Caco-2 (cell line): ENCODE results near the gene ALDOB. TPM values are rescaled to one million over a fixed set of nuclear protein-coding genes. Genes with fewer than 3 reads are reported as not detected.

Source experiments
- BruUV-seq: library from RNA; stranded (reverse); fragments of 400-500 nt; replicated peaks from 2 replicates; lab custom pipeline; 2021; lab: Mats Ljungman, UMichigan
- CTCF ChIA-PET: fragments of 300-600 bp; sonication (Branson Sonifier 250); formaldehyde crosslinking; loops from one replicate; lab custom pipeline; 2022; ENCODE audit warnings: antibody characterized with exemption; lab: Charles Lee
- POLR2A ChIA-PET: fragments of 300-600 bp; sonication (Branson Sonifier 250); formaldehyde crosslinking; loops from one replicate; lab custom pipeline; 2022; ENCODE audit warnings: antibody characterized with exemption; lab: Charles Lee
- DNase-seq, 2 experiments: peaks; one replicate each; pipeline versions ENCODE4 v3.0.0 to v3.0.0-alpha.2; 2020 to 2022
- H3K27me3 ChIP-seq: replicated peaks from 2 replicates; pipeline ENCODE4 v1.6.0; 2011; ENCODE audit warnings: low read length; ENCODE audit not compliant: control insufficient read depth, insufficient read depth
- H3K36me3 ChIP-seq: 2 replicates; pipeline ENCODE4 v1.5.1; 2011; ENCODE audit warnings: low read length; ENCODE audit not compliant: control insufficient read depth, insufficient read depth
- H3K4me1 ChIP-seq: fragments of 250-450 bp; sonication (Bioruptor Pico); 2 replicates; pipeline ENCODE4 v1.5.1; 2020; ENCODE audit warnings: mild to moderate bottlenecking
- H3K4me3 ChIP-seq: 2 replicates; pipeline ENCODE4 v1.5.1; 2011; ENCODE audit warnings: low read depth, mild to moderate bottlenecking, control low read depth, low read length
- H3K9me3 ChIP-seq: fragments of 250-450 bp; sonication (Bioruptor Pico); 2 replicates; pipeline ENCODE4 v1.5.1; 2020; ENCODE audit warnings: mild to moderate bottlenecking, moderate library complexity
- H3K27ac Mint-ChIP-seq: one replicate; pipeline ENCODE4 v1.8.0; 2022; ENCODE audit warnings: mixed read lengths; ENCODE audit not compliant: unreplicated experiment
- H3K27me3 Mint-ChIP-seq: one replicate; pipeline ENCODE4 v1.8.0; 2022; ENCODE audit warnings: mixed read lengths; ENCODE audit not compliant: insufficient read depth, unreplicated experiment
- H3K36me3 Mint-ChIP-seq: one replicate; pipeline ENCODE4 v1.8.0; 2022; ENCODE audit warnings: mild to moderate bottlenecking, mixed read lengths; ENCODE audit not compliant: insufficient read depth, unreplicated experiment
- H3K4me1 Mint-ChIP-seq: one replicate; pipeline ENCODE4 v1.8.0; 2022; ENCODE audit warnings: low read depth, mixed read lengths; ENCODE audit not compliant: unreplicated experiment
- H3K4me3 Mint-ChIP-seq: one replicate; pipeline ENCODE4 v1.8.0; 2022; ENCODE audit warnings: mild to moderate bottlenecking, moderate library complexity, mixed read lengths; ENCODE audit not compliant: unreplicated experiment
- H3K9me3 Mint-ChIP-seq: one replicate; pipeline ENCODE4 v1.8.0; 2022; ENCODE audit warnings: mixed read lengths; ENCODE audit not compliant: unreplicated experiment
- CTCF ChIP-seq, 2 experiments: fragments of 200-600 bp in 1 of 2; IDR thresholded peaks; 1 replicate in 1 of 2; 2 replicates in 1 of 2; pipeline versions ENCODE4 v1.5.1 to v1.8.0; 2011 to 2022; ENCODE audit warnings: antibody characterized with exemption in 1 of 2, control low read depth in 1 of 2, inconsistent platforms in 1 of 2, low read depth in 1 of 2, low read length in 1 of 2, mild to moderate bottlenecking in 1 of 2, moderate library complexity in 1 of 2; ENCODE audit not compliant: insufficient read depth in 1 of 2, severe bottlenecking in 1 of 2, unreplicated experiment in 1 of 2
- intact Hi-C: fragments of 100-400 bp; cut with micrococcal nuclease; formaldehyde crosslinking; loops from one replicate; pipeline ENCODE4 v1.10.0; 2022; ENCODE audit not compliant: unreplicated experiment
- total RNA-seq: library from RNA; stranded (reverse); gene quantifications from 2 replicates; pipeline ENCODE4 v1.2.3, GENCODE V29; 2022

Gene ALDOB
- total RNA-seq, 1 experiment from 2014 or later = 0.18 TPM

- ChIA-PET POLR2A (no interaction called here), CTCF (interaction anchor here (0.9 to 1.6 kb wide), 2 partner anchors 9 to 18 kb away, joined by 3 to 8 read pairs; no protein-coding TSS in a partner anchor)
These were observed 32.1 kb upstream of the ALDOB start for GRCh38 chr9:101467690-101468089.

GRCh38 chr9:101466863-101467262 lies 31.3 kb upstream of the ALDOB start:
- Histone ChIP-seq H3K9me3 (no peaks in the 10 kb centered on the region), H3K4me3 (no peak overlapping the region), H3K4me1 (no peaks in the 10 kb centered on the region), H3K36me3 (no peaks in the 10 kb centered on the region), H3K27me3 (no peaks in the 10 kb centered on the region; the same call in 1 of the 2 replicates)
- no peak for DNase-seq
- Mint-ChIP-seq H3K9me3 (no peaks in the 10 kb centered on the region), H3K4me3 (no peak overlapping the region), H3K27ac (no peak overlapping the region), H3K36me3 (no peaks in the 10 kb centered on the region), H3K4me1 (peaks cover 7% of the 10 kb centered on the region), H3K27me3 (peaks cover under 1% of the 10 kb centered on the region)
- CTCF ChIA-PET = interaction anchor here (0.9 to 1.6 kb wide), 2 partner anchors 8 to 18 kb away, joined by 3 to 8 read pairs; no protein-coding TSS in a partner anchor
- no TSS peak for BruUV-seq
- no peak for TF ChIP-seq CTCF (IDR thresholded peaks at IDR 0.05; ENCODE audit: insufficient read depth in 1 of 2, low read depth in 1 of 2, low read length in 1 of 2, severe bottlenecking in 1 of 2, unreplicated experiment in 1 of 2)
- POLR2A ChIA-PET = no interaction called here
- intact Hi-C loops = no loop called here

More at GRCh38 chr9:101467690-101468089, 32.1 kb upstream of the ALDOB start:
- Histone ChIP-seq H3K36me3 (no peaks in the 10 kb centered on the region), H3K4me3 (no peak overlapping the region), H3K9me3 (no peaks in the 10 kb centered on the region), H3K27me3 (no peaks in the 10 kb centered on the region; the same call in 1 of the 2 replicates), H3K4me1 (no peaks in the 10 kb centered on the region)
- no peak for DNase-seq
- Mint-ChIP-seq H3K27ac (no peak overlapping the region), H3K36me3 (no peaks in the 10 kb centered on the region), H3K4me3 (no peak overlapping the region), H3K27me3 (peaks cover 6% of the 10 kb centered on the region), H3K4me1 (peaks cover 7% of the 10 kb centered on the region), H3K9me3 (no peaks in the 10 kb centered on the region)
- intact Hi-C loops = no loop called here
- BruUV-seq = no TSS peak
- TF ChIP-seq CTCF (IDR thresholded peaks at IDR 0.05; ENCODE audit: insufficient read depth in 1 of 2, low read depth in 1 of 2, low read length in 1 of 2, severe bottlenecking in 1 of 2, unreplicated experiment in 1 of 2) = no peak

GRCh38 chr9:101465326-101465915 lies 29.8 kb upstream of the ALDOB start:
- Mint-ChIP-seq H3K36me3 (no peaks in the 10 kb centered on the region), H3K4me3 (no peak overlapping the region), H3K4me1 (peaks cover 13% of the 10 kb centered on the region), H3K27me3 (no peaks in the 10 kb centered on the region), H3K27ac (no peak overlapping the region), H3K9me3 (no peaks in the 10 kb centered on the region)
- intact Hi-C loops = loop anchor here (1.0 to 2.0 kb wide), 2 partner anchors 21 to 65 kb away; a partner anchor contains a TSS
- DNase-seq = peak; percentile 64 to 65
- POLR2A ChIA-PET = no interaction called here
- peaks cover 2% of the 10 kb centered on the region; the same call in 1 of the 2 replicates for H3K4me1 ChIP-seq
- no TSS peak for BruUV-seq
- CTCF ChIA-PET = interaction anchor here (0.8 to 1.0 kb wide), 2 partner anchors 16 to 68 kb away, joined by 5 to 6 read pairs; partner anchors contain the start of gene RNF20
- no peaks in the 10 kb centered on the region for H3K36me3 ChIP-seq
- peak; percentile 54 to 62 for TF ChIP-seq CTCF (IDR thresholded peaks at IDR 0.05; ENCODE audit: insufficient read depth in 1 of 2, low read depth in 1 of 2, low read length in 1 of 2, severe bottlenecking in 1 of 2, unreplicated experiment in 1 of 2)
- H3K27me3 ChIP-seq = no peaks in the 10 kb centered on the region; the same call in 1 of the 2 replicates
- H3K4me3 ChIP-seq = no peak overlapping the region
- H3K9me3 ChIP-seq = no peaks in the 10 kb centered on the region
